SK-N-MC (cell line): ENCODE measurements around the gene AGMO.

Experiments
- DNase-seq: peaks from one replicate; pipeline ENCODE4 v3.0.0-alpha.2; 2011; ENCODE audit warnings: low read depth, low spot score
- H3K27ac ChIP-seq: fragments of 200-600 bp; sonication (generic); 2 replicates; pipeline ENCODE4 v1.5.1; 2016; ENCODE audit warnings: mixed run types
- H3K36me3 ChIP-seq: fragments of 200-600 bp; sonication (generic); 2 replicates; pipeline ENCODE4 v1.6.1; 2017; ENCODE audit warnings: antibody characterized with exemption, low read length, mixed read lengths; ENCODE audit not compliant: insufficient read depth
- H3K4me3 ChIP-seq: fragments of 200-600 bp; sonication (generic); 2 replicates; pipeline ENCODE4 v1.5.1; 2016
- H3K9ac ChIP-seq: fragments of 200-600 bp; sonication (generic); 2 replicates; pipeline ENCODE4 v1.8.0; 2017; ENCODE audit warnings: mixed run types, mixed read lengths; ENCODE audit not compliant: insufficient read length
- H3K9me3 ChIP-seq: fragments of 200-600 bp; sonication (generic); 2 replicates; pipeline ENCODE4 v1.6.1; 2017; ENCODE audit warnings: low read depth, mild to moderate bottlenecking, antibody characterized with exemption, low read length, moderate library complexity, mixed read lengths
- EZH2 ChIP-seq: fragments of 200-600 bp; sonication (generic); IDR thresholded peaks from one replicate; pipeline ENCODE4 v1.6.1; 2017; ENCODE audit warnings: antibody characterized with exemption
- FOXP2 ChIP-seq: optimal IDR thresholded peaks from 2 replicates; pipeline ENCODE3; 2011; ENCODE audit warnings: mild to moderate bottlenecking, moderate library complexity; ENCODE audit not compliant: insufficient read depth; ENCODE audit errors: extremely low read length, control extremely low read depth
- POLR2AphosphoS5 ChIP-seq: IDR thresholded peaks from 2 replicates; pipeline ENCODE4 v1.6.1; 2012; ENCODE audit warnings: mild to moderate bottlenecking, low read depth, low read length, borderline replicate concordance

AGMO gene

DNA sequence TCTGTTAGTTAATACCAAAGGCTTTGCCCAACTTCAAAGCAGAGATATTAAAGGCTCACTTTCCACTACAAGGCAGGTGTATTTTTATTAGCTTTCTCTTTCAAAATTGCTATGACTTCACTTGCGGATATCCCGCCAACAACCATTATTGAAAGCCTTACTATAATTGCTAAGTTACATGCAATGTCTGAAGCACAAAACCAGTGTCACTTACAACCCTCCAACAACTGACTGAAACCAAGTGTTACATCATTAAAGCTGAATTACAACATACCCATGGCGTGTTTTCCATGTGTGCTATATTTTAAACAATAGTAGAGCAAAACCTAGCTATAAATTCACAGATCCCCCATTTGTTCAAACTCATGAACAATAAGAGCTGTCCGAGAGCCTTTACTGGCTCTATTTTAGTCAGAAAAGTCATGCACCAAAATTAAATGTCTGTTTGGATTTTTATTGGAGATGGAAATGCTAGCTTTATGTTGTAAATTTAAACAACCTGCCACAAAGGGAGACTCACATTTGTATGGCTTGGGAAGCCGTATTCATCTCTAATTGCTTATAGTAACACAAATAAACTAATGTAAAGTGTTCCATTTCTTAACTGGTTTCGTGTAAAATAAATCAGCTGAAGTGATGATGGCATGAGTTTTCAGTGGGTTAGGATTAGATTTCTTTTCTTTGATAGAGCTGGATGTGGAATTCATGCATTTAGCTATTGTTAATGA, 227.1 kb downstream of the AGMO start:
- TF ChIP-seq POLR2AphosphoS5 (no peak), EZH2 (no peak), FOXP2 (no peak)
- Histone ChIP-seq H3K4me3 (no peak overlapping the region), H3K9me3 (no peaks in the 10 kb centered on the region), H3K36me3 (no peaks in the 10 kb centered on the region), H3K9ac (no peak overlapping the region), H3K27ac (no peak overlapping the region)
- no peak for DNase-seq

DNA sequence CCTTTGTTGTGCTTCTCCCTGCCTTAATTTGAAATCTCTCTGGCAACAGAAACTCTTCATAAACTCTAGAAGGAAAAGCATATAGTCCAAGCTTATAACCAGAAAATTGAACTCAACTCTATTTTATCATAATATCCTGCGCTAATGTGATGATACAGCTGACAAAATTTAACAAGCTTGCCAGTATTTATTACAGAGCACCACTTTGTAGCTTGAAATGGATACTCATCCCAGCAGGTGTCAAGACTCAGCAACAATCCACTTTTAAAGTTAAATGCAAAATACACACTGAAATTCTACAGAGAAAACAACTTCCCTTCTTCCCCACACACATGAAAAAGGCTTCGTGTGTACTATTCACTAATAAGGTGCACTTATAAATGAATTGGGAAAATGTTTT, 228.9 kb downstream of the AGMO start:
- H3K4me3 ChIP-seq, result no peak overlapping the region
- no peaks in the 10 kb centered on the region for H3K36me3 ChIP-seq
- no peak for DNase-seq
- no peaks in the 10 kb centered on the region for H3K9me3 ChIP-seq
- H3K27ac ChIP-seq, result no peak overlapping the region
- no peak overlapping the region for H3K9ac ChIP-seq
- no peak for TF ChIP-seq POLR2AphosphoS5

DNA sequence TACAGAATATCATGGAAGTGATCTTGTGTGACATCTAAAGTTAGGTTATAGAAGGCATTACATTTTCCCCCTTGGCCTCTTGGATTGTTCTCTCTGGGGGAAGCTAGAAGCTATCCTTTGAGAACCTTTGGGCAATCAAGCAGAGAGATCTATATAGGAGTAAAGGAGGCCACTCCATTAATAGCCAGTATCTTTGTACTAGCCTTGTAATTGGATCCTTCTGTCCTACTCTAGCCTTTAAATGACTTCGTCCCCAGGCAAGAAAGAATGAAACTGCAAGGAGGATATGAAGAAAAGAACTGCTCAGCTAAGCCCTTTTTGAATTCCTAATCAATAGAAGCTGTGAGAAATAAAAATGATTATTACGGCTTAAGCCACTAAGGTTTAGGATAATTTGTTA, 230.9 kb downstream of the AGMO start:
- no peak for DNase-seq
- no peak overlapping the region for H3K27ac ChIP-seq
- H3K4me3 ChIP-seq, result no peak overlapping the region
- no peak overlapping the region for H3K9ac ChIP-seq
- no peaks in the 10 kb centered on the region for H3K9me3 ChIP-seq
- H3K36me3 ChIP-seq, result no peaks in the 10 kb centered on the region
- TF ChIP-seq POLR2AphosphoS5 (no peak), FOXP2 (no peak), EZH2 (no peak)

DNA sequence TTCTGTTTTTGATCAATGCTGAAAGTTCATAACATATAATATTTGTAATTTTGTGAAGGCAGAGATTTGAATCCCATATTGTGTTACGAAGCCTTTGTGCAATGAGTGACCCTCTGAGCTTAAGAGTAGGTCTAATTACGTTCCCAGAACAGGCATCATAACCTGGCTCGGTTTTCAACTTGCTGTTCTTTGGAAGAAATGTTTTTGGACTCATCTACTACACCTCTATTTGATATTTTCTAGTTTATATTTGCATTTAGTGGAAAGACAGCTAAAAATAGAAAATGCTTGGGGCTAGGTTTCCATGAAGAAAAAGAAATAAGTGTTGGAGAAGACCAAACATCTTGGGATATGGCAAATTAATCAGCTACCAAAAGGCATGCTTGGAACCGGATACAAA, 234.8 kb downstream of the AGMO start:
- Histone ChIP-seq H3K27ac (no peak overlapping the region), H3K36me3 (no peaks in the 10 kb centered on the region), H3K9ac (no peak overlapping the region), H3K4me3 (no peak overlapping the region), H3K9me3 (no peaks in the 10 kb centered on the region)
- no peak for TF ChIP-seq FOXP2
- DNase-seq, result no peak

DNA sequence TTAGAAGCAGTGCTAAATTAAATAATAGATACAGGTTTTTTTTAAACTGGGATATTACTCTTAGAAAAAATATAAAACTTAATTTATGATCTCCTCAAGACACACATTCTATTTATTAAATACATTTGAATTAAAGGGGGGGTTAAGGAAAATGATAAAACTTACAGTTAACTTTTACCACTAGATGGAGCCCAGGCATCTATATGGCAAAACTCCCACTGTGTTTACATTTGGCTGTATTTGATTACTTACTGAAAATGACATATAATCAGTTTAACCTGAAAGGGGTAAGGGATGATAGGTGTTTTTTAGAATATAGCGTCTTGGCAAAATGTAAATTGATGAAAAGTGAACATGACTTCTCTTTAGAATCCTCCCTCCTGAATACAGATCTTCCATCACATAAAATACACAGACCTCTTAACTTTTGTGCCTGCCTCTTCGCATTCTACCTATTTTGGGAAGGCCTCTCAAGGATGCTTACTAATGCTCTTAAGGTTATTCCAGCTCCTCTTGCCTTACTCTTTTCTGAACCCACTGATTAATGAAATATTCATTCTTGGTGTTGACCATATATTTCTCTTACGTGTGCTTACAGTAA, 235.7 kb downstream of the AGMO start:
- Histone ChIP-seq H3K9me3 (no peaks in the 10 kb centered on the region), H3K9ac (no peak overlapping the region), H3K36me3 (no peaks in the 10 kb centered on the region), H3K27ac (no peak overlapping the region), H3K4me3 (no peak overlapping the region)
- no peak for DNase-seq
- TF ChIP-seq POLR2AphosphoS5 (no peak), EZH2 (no peak), FOXP2 (peak; percentile 40)

DNA sequence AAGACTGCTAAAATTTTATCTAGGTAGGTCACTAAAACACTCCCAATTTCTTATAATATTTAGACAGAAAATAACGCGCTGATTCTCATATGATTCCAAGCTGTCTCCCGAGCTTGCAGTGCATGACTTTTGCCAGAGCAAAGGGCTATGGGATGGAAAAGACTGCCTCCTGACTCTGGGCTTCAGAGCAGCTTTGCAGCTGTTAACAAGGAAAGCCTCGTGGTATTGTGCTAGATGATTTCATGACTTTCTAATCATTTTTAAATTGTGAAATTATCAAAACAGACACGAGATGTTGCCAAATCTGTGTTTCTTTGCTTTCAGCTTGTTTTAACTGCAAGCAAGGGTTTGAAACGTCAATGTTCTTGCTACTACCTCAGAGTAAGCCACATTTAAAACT, 238.3 kb downstream of the AGMO start:
- H3K27ac ChIP-seq, result no peak overlapping the region
- no peak overlapping the region for H3K9ac ChIP-seq
- TF ChIP-seq EZH2 (no peak), FOXP2 (no peak), POLR2AphosphoS5 (no peak)
- no peaks in the 10 kb centered on the region for H3K36me3 ChIP-seq
- H3K4me3 ChIP-seq, result no peak overlapping the region
- no peak for DNase-seq
- no peaks in the 10 kb centered on the region for H3K9me3 ChIP-seq

DNA sequence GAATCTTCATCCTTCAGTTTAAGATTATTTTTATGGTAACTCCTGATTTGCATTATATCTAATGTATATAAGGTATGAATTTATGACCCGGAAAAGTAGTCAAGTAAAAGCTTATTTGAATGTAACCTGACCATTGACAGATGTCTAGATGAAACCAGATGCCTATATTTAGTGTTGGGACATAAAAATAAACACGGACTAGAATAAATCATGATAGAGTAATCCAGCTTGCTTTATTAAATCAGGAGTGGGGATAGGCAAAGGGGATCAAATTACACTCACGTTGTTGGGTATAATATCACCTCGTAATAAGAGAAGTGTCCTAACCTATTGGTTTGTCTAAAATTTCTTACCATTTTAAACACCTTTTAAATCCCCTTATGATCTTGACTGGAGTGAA, 244.6 kb downstream of the AGMO start:
- Histone ChIP-seq H3K9me3 (no peaks in the 10 kb centered on the region), H3K9ac (no peak overlapping the region), H3K36me3 (no peaks in the 10 kb centered on the region), H3K27ac (no peak overlapping the region), H3K4me3 (no peak overlapping the region)
- no peak for TF ChIP-seq POLR2AphosphoS5
- TF ChIP-seq EZH2, result no peak
- no peak for TF ChIP-seq FOXP2
- DNase-seq, result no peak

DNA sequence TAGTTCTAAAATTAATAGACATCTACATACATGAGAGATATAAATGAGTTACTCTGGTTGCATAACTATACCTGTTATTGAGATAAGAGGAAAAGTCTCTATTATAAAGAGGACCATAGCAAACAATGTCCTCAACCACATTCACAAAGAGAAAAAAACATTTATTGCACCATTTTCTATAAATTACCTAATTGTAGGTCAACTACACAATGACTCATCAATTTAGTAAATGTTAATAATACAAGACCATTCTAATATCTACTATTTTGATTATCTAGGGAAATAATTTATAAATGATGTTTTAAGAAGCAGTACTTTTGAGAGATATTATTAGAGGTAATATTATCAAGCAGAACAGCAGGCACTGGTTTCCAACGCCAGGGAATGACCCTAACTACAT, 246.1 kb downstream of the AGMO start:
- DNase-seq, result no peak
- Histone ChIP-seq H3K27ac (no peak overlapping the region), H3K9ac (no peak overlapping the region), H3K36me3 (no peaks in the 10 kb centered on the region), H3K4me3 (no peak overlapping the region), H3K9me3 (no peaks in the 10 kb centered on the region)
- TF ChIP-seq FOXP2 (no peak), EZH2 (no peak), POLR2AphosphoS5 (no peak)

DNA sequence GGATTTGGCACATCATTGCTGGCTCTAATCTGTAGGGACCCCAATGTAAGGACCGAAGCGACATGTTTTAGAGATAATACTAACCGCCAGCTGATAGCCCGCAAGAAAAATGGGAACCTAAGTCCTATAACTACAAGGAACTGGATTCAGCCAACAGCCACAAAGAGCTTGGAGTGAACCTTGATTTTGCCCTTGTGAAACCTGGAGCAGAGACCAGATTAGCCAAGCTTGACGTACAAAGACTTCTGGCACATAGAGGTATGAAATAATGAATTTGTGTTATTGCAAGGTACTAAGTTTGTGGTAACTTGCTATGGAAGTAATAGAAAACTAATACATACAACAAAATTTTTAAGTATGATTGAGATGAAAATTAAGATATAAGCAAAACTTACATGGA, 246.9 kb downstream of the AGMO start:
- Histone ChIP-seq H3K36me3 (no peaks in the 10 kb centered on the region), H3K27ac (no peak overlapping the region), H3K4me3 (no peak overlapping the region), H3K9ac (no peak overlapping the region), H3K9me3 (no peaks in the 10 kb centered on the region)
- DNase-seq, result no peak
- no peak for TF ChIP-seq EZH2
- TF ChIP-seq POLR2AphosphoS5, result no peak
- no peak for TF ChIP-seq FOXP2
